Mesangial cell (primary cell): ENCODE data around the gene POP5. TPM values are rescaled to one million over a fixed set of nuclear protein-coding genes. Genes with fewer than 3 reads are reported as not detected.

Experiments used
- total RNA-seq: library from RNA; depleted of rRNA; stranded (reverse); fragments of >200 nt; gene quantifications from 2 replicates; pipeline ENCODE4 v1.2.3, GENCODE V29; 2015

The POP5 gene
- total RNA-seq, result 29.2 and 58.8 TPM in 2 replicates

DNA sequence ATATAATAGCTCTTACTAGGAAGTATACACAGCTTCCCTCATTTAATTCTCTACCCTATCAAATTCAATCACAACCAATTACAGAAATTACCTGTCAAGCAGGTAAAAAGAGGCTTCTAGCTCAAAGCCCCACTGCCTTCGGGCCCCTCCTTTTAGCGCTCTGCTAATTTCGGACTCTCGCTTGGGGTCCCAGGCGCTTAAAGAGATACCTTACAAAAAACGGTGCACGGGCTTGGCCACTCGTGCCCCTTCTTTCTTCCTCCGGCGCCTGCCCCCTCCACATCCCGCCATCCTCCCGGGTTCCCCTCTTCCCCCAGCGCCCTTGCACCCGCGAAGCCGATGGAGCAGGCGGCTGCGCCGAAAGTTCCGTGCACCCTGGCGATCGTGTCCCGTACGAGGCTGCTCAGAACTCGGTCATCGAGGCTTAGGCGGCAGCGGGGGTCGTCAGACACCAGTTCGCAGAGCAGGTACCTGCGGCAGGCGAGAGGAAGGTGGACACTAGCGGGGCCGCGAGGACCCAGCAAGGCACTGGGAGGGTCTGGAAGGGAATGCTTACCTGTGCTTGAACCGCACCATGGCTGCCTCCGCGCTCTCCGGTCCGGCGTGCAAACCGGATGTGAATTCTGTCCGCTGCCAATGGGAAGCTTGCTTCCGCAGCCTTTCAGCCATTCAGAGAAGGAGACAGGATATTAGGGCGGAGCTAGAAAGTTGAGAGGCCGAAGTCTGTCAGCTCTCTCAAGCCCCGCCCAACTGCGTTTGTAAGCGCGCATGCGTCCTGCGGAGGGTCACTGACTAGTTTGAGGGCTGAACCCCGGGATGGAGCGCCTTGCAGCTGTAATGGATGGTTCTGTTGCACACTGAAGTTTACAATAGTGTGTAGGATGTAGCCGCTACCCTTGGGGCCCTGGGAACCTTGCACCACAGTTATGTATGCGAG is at the start of gene POP5:
Gene POP5, minus strand, starts transcription at position 616 of the 937 bp plus-strand sequence. Its CDS starts 40 bp downstream, at position 576.

GRCh38 chr12:120534203-120534702 is 46.9 kb downstream of the POP5 start, which contains the start of gene RNF10:
TSS of gene RNF10 (plus strand) at chr12:120534356. CDS start at chr12:120534812, 456 bp downstream.

DNA sequence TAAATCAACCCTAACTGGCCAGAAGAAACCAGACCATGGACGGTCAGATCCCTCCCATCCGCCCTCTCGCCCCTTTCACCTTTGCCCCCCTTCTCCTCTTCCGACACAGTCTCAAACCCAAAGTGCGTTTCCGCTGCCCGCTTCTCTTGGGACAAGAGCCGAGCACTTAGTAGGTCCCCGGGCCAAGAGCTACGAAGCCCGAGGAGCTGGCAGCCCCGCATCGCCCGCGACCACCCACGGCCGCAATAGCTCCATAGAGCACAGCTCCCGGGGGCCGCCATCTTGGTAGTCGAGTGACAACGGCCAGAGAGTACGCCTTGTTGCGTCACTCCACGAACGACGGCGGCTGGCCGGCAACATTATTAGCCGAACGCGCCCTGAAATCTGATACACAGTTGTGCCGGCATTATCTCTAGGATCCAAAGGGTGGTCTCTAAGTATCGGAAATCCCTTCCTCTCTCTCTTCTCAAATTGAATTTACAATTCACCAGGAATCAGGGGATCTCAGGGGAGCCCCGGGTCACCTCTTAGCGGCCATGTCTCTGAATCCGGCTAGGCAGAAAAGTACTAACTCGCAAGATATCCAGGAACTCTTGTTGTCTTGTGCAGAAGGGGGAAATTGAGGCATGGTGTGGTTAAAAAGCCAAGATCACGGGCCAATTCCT is 52.2 kb downstream of the POP5 start, which contains the start of gene COQ5:
Gene COQ5, minus strand, starts transcription at position 298 of the 665 bp plus-strand sequence. Its CDS starts 17 bp downstream, at position 281.

Other genes starting within 250 kb of the POP5 start
- 0.63 and 2.0 TPM in 2 replicates for gene MSI1, start 212.2 kb downstream of the POP5 start, total RNA-seq
- gene COX6A1, start 143.3 kb downstream of the POP5 start, total RNA-seq, result 737 and 758 TPM in 2 replicates
- gene TRIAP1, start 135.0 kb downstream of the POP5 start, total RNA-seq, result 14.5 and 19.4 TPM in 2 replicates
- gene GATC, start 135.0 kb downstream of the POP5 start, total RNA-seq, result 17.2 and 17.3 TPM in 2 replicates
- 90.3 and 147 TPM in 2 replicates for gene SRSF9, start 111.7 kb downstream of the POP5 start, total RNA-seq
- gene DYNLL1, start 85.3 kb downstream of the POP5 start, total RNA-seq, result 255 and 374 TPM in 2 replicates
- gene COQ5, start 52.2 kb downstream of the POP5 start, total RNA-seq, result 16.2 and 17.9 TPM in 2 replicates
- 61.3 and 80.2 TPM in 2 replicates for gene RNF10, start 47.0 kb downstream of the POP5 start, total RNA-seq
- 0.16 TPM in 1 of 2 replicates, not detected in the other for gene CABP1, start 59.2 kb upstream of the POP5 start, total RNA-seq
- 78.3 and 88.6 TPM in 2 replicates for gene MLEC, start 105.7 kb upstream of the POP5 start, total RNA-seq
- gene UNC119B, start 129.1 kb upstream of the POP5 start, total RNA-seq, result 16.3 and 28.4 TPM in 2 replicates
- 13.7 and 29.9 TPM in 2 replicates for gene ACADS, start 144.4 kb upstream of the POP5 start, total RNA-seq